ENCODE results near the gene MMD. TPM values are rescaled to one million over a fixed set of nuclear protein-coding genes. Genes with fewer than 3 reads are reported as not detected.

Gene MMD
- total and polyA plus RNA-seq, 2 of the 13 experiments (the other 11 are each of a cell fraction or from before 2014, with no cell fraction given): 121 to 225 TPM

GRCh38 chr17:55433629-55434422, 12.2 kb upstream of the MMD start (continued):
- 0 out of 2 replicates have a peak, but pooled peaks have one; percentile 32 for TF ChIP-seq KLF9 (CRISPR knock-in tag; IDR thresholded peaks at IDR 0.05; ENCODE audit: low read depth)
- TF ChIP-seq ZNF670 (CRISPR knock-in tag; IDR thresholded peaks at IDR 0.05; ENCODE audit: borderline replicate concordance): no peak
- TF ChIP-seq TEF (CRISPR knock-in tag; IDR thresholded peaks at IDR 0.05): no peak
- TF ChIP-seq ZNF556 (CRISPR knock-in tag; IDR thresholded peaks at IDR 0.05; ENCODE audit: borderline replicate concordance): no peak; the same call in 1 of the 2 replicates
- TF ChIP-seq ZNF138 (CRISPR knock-in tag; IDR thresholded peaks at IDR 0.05; ENCODE audit: low read depth): no peak
- TF ChIP-seq ARID4A (CRISPR knock-in tag; IDR thresholded peaks at IDR 0.05; ENCODE audit: borderline replicate concordance): peak; percentile 17; the same call in 1 of the 2 replicates
- TF ChIP-seq MXI1 (IDR thresholded peaks at IDR 0.05; ENCODE audit: borderline replicate concordance, low read depth, low read length): no peak
- 0 out of 2 replicates have a peak, but pooled peaks have one; percentile 43 for TF ChIP-seq GTF2F1 (IDR thresholded peaks at IDR 0.05; ENCODE audit: low read length)
- 0 out of 2 replicates have a peak, but pooled peaks have one; percentile 31 for TF ChIP-seq ARNTL (CRISPR knock-in tag; IDR thresholded peaks at IDR 0.05)
- peak; percentile 74; the same call in 1 of the 2 replicates for TF ChIP-seq ZNF331 (CRISPR knock-in tag; IDR thresholded peaks at IDR 0.05)
- peak; percentile 79; the same call in 1 of the 2 replicates for TF ChIP-seq GATA4 (IDR thresholded peaks at IDR 0.05; ENCODE audit: borderline replicate concordance, low read depth)
- peak; percentile 60 for TF ChIP-seq ZSCAN5A (CRISPR knock-in tag; IDR thresholded peaks at IDR 0.05; ENCODE audit: borderline replicate concordance)
- TF ChIP-seq SMAD3 (CRISPR knock-in tag; IDR thresholded peaks at IDR 0.05): peak; percentile 50; the same call in 1 of the 2 replicates
- TF ChIP-seq ATF3 (CRISPR knock-in tag; IDR thresholded peaks at IDR 0.05): 0 out of 2 replicates have a peak, but pooled peaks have one; percentile 25
- TF ChIP-seq HDAC2 (CRISPR knock-in tag; IDR thresholded peaks at IDR 0.05): peak; percentile 77
- TF ChIP-seq ZNF792 (CRISPR knock-in tag; IDR thresholded peaks at IDR 0.05): peak; percentile 80
- TF ChIP-seq, protein P1, sequence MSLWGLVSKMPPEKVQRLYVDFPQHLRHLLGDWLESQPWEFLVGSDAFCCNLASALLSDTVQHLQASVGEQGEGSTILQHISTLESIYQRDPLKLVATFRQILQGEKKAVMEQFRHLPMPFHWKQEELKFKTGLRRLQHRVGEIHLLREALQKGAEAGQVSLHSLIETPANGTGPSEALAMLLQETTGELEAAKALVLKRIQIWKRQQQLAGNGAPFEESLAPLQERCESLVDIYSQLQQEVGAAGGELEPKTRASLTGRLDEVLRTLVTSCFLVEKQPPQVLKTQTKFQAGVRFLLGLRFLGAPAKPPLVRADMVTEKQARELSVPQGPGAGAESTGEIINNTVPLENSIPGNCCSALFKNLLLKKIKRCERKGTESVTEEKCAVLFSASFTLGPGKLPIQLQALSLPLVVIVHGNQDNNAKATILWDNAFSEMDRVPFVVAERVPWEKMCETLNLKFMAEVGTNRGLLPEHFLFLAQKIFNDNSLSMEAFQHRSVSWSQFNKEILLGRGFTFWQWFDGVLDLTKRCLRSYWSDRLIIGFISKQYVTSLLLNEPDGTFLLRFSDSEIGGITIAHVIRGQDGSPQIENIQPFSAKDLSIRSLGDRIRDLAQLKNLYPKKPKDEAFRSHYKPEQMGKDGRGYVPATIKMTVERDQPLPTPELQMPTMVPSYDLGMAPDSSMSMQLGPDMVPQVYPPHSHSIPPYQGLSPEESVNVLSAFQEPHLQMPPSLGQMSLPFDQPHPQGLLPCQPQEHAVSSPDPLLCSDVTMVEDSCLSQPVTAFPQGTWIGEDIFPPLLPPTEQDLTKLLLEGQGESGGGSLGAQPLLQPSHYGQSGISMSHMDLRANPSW (CRISPR knock-in tag; IDR thresholded peaks at IDR 0.05; ENCODE audit: borderline replicate concordance): peak; percentile 17; the same call in 1 of the 2 replicates
- 0 out of 2 replicates have a peak, but pooled peaks have one; percentile 76 for TF ChIP-seq PAWR (CRISPR knock-in tag; IDR thresholded peaks at IDR 0.05; ENCODE audit: borderline replicate concordance)
- TF ChIP-seq MEIS2 (CRISPR knock-in tag; IDR thresholded peaks at IDR 0.05): no peak
- TF ChIP-seq MED1 (CRISPR knock-in tag; IDR thresholded peaks at IDR 0.05): peak; percentile 95
